ENCODE results near the gene TP53BP1.

TP53BP1 gene

DNA sequence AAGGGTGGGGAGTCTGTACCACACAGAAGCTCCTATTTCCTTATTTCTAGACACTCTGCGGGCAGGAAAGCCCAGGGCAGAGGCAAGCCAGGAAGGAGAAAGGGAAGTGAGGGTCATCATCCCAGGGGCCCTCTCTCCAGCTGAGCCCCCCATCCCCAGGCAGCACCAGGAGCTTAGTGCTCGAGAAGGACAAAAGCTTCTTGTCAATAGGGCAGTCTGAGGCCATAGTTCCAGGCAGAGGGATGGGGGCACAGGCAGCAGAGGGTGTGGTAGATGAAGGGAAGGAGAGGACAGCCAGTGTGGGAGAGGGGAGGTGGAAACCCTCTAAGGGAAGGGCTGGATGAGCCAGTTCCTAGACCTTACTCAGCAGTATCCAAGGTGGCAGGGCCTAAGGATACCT, 27.2 kb upstream of the TP53BP1 start:
- DNase-seq (ENCODE audit: low read depth in 3 of 3, low spot score in 1 of 3) = no peak

DNA sequence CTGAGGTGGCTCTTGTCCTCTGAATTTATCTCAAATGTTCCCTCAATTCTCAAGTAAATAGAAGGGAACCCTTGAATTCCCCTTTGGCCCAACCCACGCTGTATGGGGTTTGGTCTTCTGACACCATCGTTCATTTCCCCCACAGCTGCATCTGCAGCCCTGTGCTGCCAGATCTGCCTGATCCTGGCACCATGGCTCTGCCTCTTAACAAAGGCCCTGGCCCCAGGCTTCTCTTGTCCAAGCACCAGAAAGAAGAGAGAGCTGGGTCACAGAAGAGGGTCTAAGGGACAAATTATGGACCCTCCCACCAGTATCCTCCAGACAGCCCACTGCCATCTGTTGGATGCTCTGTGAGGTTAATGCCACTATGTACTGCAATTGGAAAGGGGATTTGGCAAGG, 26.2 kb upstream of the TP53BP1 start:
- no peak for DNase-seq (ENCODE audit: low read depth in 3 of 3, low spot score in 1 of 3)

DNA sequence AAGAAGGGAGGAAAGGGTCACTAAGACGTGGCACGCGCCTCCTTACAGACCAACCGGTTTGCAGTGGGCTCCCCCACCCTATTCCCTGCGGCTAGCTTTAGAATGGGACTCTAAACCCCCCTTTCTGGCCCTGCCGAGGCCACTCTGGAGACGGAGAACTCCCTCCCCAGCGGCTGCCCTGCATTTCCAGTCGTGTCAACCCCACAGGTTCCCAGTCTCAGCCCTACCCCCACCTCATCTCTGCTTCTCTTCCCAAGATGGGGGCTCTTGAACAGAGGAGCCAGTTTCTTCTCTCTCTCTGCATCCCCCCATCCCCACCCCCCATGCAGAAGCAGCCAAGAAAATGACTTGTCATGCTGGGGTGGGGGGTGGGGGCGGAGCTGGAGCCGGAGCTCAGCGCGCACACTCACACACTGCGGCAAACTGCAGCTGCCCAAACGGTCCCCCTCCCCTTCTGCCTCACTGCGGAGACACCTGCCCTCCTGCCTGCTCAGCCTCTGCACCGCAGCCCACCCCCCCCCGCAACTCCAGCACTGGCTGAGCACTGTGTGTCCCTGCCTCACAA, 25.3 kb upstream of the TP53BP1 start:
- no peak for DNase-seq (ENCODE audit: low read depth in 3 of 3, low spot score in 1 of 3)

DNA sequence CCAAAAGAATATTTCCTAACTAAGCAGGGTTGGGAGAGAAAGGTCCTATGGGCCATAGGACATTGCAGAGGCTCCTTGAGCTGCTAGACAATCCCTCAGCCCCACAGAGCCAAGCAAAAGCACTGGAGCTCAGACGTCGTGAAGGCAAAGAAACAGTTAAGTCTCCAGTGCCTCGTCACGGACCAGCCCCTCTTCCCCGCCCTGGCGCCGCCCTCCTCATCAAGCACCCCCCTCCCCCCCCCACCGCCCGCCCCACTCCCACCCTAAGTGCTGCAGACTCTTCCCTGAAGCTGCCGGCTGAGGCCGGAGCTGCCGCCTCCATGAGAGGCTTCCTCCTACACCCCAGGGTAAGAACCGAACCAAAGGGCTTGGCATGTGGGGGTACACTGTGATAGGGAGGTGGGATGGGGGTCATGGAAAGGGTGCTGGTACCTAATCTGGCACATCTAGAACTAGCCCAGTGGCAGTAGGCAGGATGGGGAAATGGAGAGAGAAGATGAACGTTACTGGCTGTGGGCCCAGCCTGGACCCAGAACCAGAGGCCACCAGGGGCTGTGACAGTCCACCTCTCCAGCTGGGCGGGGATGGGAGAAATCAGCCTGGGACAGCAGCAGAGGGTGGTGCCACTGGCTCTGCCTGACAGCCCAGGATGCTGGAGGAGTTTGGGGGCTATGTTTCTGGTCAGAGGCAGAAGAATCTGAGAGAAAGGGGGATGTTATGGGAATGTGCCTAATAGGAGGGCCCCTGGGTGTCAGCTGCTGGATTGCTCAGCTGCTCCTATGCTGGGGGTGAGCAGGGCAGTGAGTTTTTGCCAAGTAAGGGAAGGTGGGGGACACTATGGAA, 24.6 kb upstream of the TP53BP1 start, which contains the start of gene MAP1A:
Gene MAP1A (plus strand): TSS at position 255 of the 843 bp plus-strand sequence. CDS start 3,866 bp downstream, outside the sequence.
- no peak for DNase-seq (ENCODE audit: low read depth in 3 of 3, low spot score in 1 of 3)

DNA sequence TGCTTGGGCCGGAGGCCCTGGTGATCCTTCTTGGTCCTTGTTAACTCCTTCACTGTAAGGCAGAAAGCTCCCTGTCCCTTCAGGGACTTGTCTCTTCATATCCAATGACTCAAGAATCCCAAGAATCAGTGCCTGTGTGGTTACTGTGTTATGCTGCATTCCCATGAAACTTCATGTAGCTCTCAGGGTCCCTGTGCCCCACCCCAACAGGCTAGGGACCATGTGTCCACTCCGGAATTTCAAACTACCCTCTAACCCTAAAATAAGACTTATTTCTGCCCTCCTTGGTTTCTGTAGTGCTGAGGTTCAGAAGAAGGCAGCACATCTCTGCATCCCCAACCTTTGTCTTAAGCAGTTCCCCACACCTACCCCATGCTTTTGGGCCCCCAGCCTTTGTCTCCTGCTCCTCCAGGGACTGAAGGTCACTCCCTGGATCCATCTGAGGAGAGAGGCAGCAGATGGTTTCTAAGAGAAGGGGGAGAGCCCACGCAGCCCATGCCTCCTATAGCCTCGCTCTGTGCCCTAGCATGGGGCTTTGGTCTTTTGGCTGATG, 23.9 kb upstream of the TP53BP1 start:
- DNase-seq (ENCODE audit: low read depth in 3 of 3, low spot score in 1 of 3) = no peak

DNA sequence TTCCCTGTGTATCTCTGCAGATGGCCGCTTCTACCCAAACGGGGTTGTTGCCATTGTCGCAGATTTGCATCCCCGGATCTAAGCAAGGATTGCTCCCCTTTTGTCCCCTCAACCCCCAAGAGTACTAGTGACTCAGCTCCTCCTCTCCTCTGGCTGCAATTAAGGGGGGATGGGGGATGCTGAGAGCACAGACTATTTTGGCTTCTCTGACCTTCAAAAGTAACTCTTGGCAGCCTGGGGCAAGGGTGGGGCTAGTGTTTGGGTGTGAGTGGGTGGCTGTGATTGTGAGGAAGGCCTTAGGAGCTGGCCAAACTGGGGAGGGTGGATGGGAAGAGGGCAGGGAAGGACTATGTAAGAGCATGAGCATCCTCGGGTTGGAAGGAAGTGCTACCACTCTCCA, 23.2 kb upstream of the TP53BP1 start:
- DNase-seq (ENCODE audit: low read depth in 3 of 3, low spot score in 1 of 3) = no peak

DNA sequence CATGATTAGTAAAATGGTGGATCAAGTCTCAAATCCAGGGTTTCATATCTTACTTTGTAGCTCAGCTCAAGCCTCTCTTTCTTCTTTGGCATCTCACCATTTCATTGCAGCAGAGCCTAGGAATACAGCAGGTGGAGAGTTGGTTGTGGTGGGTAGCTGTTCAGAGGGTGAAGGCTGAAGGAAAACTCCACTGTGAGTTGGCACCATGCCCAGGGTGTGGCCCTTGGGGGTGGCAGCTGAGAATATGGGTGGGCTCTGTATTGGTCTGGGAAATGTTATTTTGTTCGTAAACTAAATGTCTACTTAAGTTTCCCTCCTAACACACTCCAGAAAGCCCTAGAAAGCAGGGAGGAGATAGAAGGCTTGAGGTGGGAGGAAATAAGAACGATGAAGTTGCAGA, 22.8 kb upstream of the TP53BP1 start:
- no peak for DNase-seq (ENCODE audit: low read depth in 3 of 3, low spot score in 1 of 3)

DNA sequence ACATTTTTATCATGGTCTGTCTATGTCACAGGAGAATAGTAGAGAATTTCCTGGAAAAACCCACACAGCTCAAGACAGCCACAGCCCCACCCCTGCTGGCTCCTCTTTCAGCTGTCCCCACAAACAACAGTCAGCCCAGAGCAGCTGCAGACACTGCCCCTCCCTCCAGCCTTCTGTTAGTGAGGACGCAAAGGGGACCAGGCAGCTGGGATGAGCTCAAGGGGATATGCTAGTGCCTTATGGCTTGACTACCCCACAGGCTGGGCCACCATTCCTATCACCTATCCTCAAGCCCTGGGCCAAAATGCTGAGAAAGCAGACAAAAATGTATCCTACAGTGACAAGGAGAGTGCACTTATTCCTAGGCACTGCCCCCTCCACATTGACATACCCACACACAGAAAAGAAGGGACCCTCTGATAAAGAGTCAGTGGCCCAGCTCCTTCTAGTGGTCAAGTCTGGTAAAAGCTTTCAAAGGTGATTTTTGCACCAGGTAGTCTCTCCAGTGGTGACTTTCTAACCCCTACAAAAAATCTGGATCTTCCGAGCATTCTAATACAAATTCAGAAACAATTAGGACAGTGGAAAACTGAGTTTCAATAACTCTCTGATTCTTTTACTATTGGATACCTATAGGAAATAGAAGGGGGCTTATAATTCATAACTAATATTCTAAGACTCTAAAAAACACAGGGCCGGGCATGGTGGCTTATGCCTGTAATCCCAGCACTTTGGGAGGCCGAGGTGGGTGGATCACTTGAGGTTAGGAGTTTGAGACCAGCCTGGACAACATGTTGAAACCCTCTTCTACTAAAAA, 21.5 kb upstream of the TP53BP1 start:
- DNase-seq (ENCODE audit: low read depth in 3 of 3, low spot score in 1 of 3) = no peak

DNA sequence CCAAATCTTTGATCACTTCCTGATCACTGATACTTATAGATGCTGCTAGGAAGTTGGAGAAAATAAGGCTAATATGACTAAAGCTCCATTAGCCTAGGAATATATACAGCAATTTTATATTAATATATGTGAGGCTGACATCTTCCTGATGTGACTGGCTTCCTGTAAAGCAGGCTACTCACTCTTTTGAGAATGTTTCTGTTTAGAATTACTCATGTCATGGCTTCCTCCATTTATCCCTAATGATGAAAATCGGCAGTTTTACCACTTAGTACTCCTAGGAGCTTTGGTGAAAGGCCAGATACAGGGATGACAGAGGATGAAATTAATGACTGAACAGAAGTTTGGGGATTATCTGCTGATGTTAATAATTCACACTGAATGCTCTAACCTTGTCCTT, 20.6 kb upstream of the TP53BP1 start:
- DNase-seq (ENCODE audit: low read depth in 3 of 3, low spot score in 1 of 3) = no peak

DNA sequence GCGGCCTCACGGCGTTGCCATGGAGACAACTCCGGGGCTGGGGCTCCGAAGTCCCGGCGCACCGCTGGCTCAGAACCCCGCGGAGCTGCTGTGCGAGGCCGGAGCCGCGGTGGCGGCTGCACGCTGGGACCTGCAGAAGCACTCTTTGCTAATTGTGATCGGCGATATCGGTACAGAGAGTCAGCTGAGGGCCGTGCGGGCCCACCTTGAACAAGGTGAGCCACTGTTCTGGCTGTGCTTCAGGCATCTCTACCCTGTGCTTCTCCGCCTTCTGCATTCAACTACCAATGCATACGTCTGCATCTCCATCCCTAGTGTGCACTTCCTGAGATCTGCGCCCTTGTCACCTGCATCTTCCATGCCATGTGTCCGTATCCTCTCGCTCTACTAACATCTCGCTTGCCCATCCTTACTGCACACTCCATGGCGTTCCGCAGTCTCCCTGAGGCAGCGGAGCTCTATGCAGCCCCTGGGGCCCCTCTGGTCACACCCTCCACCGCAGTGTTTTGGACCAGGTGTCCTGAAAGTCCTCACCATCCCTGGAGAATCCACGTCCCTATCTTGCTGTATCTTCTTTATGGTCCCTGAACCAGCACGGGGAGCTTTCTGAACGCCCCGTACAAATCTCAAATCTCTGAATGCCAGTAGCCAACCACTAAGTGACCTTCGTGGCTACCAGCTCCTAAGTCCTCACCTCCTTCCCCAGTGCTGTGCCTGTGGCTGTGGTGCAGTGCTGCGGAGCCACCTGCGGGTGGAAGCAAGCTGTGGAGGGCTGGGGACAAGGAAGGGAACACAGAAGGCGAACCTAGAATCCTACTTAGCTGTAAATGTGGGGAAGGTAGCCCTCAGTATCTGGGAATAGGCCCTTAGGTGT, 18.3 kb upstream of the TP53BP1 start:
- no peak for DNase-seq (ENCODE audit: low read depth in 3 of 3, low spot score in 1 of 3)

DNA sequence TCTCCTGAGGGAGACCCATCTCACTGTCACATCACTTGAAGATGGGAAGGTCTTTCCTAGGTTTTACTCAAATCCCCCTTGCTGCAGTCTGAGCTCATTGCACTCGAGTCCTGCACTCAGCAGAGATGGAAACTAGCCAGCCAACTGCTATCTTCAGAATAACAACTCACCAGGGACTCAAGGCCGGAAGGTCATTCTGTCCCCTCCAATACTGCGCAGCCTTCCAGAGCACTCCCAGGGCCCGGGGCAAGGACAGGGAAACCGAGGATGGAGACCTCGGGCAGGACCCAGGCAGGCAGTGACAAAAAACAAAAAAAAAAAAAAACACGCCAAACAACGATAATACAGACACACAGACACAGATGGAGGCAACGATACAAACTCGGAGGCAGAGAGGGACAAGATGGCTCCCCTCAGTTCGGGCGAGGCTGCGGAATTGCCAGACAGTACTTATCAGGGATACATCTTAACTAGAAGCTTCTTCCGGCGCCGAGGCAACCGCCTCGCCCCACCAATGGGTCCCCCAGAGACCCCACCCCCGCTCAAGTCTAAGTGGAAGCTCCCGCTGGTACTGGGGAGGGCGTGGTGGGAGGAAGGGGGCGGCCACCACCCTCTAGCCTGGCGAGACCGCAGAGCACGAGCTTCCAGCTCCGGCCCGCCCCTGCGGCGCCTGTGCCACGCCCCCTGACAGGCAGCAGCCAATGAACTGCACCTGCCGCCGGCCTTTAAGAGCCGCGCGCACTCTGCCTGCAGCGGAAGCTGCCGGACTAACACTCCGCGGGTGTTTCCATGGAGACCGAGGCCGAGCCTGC, 17.4 kb upstream of the TP53BP1 start:
- peak; percentile 87 to 90 (median 89) for DNase-seq (ENCODE audit: low read depth in 3 of 3, low spot score in 1 of 3)

DNA sequence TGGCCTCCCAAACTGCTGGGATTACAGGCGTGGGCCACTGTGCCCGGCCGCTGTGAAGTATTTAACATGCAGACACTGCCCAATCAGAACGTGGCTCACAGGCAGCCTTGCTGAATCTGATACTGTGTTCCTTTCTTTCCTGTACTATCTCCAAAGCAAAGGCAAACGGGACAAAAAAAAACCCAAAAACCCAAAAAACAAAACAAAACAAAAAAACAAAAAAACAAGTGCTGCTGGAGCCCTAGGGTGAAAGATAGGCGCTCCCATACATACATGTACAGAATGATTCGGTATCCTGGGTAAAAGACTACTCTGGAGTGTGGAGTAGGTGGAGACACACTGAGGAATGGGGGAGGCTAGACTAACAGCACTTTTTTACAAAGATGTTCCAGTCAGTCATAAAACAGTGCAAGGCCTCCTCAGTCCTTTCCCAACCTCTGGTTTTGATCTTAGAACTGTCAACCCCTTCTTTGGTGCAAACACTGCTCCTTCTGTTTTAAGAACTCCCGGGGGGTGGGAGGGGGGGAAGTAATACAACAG, 16.8 kb upstream of the TP53BP1 start:
- no peak for DNase-seq (ENCODE audit: low read depth in 3 of 3, low spot score in 1 of 3)

DNA sequence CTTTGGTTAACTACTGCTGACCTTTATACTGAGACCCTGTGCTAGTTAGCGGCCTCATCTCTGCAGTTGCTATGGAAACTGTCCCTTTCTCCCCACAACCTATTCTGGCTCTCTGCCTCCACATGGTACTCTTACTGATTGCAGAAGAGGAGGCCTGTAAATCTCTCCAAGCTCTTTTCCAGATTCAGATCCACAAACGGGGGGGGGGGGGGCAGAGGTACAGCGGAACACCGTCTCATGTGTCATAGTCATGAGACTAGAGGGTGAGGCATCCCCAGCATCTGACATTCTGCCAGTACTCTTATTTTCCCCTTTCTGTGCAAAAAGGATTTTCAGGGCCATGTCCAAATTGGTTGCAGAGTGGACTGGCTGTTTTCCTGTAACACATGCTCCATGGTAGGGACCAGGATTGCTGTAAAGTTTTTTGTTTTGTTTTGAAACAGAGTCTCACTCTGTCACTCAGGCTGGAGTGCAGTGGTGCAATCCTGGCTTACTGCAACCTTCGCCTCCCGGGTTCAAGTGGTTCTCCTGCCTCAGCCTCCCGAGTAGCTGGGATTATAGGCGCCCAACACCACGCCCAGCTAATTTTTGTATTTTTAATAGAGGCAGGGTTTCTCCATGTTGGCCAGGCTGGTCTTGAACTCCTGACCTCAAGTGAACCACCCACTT, 16.2 kb upstream of the TP53BP1 start:
- no peak for DNase-seq (ENCODE audit: low read depth in 3 of 3, low spot score in 1 of 3)

DNA sequence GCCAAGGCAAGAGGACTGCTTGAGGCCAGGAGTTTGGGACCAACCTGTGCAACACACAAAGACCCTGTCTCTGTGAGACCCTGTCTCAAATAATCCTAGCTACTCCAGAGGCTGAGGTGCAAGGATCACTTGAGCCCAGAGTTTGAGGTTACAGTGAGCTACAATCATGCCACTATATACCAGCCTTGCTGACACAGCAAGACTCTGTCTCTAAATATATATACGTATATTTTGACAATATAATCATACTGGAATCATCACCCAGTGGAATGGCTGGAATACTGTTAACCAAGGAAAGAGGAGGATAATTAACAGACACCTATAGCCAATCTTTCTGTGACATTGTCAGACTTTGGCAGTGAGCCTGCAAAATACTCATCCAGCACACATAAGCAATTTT, 15.5 kb upstream of the TP53BP1 start:
- DNase-seq (ENCODE audit: low read depth in 3 of 3, low spot score in 1 of 3) = no peak

DNA sequence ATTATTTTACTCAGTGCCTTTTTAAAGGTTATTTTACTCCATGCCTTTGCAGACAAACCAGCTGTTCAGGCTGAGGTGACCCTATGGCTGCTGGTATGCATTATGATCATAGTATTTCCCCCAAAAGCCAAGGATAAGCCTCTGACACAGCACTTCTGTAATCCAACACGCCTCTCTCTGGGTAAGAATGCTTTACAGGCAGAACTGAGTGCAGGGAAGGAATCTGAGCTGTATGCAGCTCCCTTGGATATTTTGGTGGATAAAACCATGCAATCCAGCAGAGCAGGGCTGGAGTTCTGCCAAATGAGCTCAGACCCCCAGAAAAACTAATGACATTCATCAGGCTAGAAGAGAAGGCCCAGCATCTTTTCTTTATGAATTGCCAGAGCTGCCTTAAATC, 12.8 kb upstream of the TP53BP1 start:
- no peak for DNase-seq (ENCODE audit: low read depth in 3 of 3, low spot score in 1 of 3)

DNA sequence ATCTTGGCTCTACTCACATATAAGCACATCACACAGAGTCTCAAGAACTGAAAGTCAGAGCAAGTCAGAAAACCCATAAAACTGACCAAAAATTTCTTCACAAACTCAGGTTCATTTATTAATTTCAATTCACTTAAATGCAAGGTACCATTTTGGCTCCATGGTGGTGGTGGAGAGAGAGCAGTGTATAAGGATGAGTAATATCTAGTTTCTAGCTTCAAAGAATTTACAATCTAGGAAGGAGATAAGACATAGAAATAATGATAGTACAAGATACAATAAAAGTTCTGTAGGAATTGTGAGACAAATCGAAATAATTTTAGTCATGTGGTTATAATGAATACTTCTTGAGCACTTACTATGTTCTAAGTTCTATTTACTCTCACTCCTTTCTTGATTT, 6.7 kb upstream of the TP53BP1 start:
- no peak for DNase-seq (ENCODE audit: low read depth in 3 of 3, low spot score in 1 of 3)

DNA sequence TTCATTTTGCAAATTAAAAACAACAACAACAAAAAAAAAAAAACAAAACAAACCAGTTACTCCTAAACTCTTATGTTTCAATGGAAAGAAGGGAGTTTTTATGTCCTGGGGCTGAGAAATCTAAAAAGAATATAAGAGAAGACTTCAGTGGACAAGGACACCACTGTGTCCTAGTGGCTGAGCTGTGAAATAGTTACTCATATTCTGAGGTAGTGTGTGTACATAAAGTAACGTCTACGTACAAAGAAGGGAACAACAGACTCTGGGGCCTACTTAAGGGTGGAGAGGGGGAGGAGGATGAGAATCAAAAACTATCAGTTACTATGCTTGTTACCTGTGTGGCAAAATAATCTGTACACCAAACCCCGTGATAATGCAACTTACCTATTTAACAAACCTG, 6.0 kb upstream of the TP53BP1 start:
- DNase-seq (ENCODE audit: low read depth in 3 of 3, low spot score in 1 of 3) = no peak

DNA sequence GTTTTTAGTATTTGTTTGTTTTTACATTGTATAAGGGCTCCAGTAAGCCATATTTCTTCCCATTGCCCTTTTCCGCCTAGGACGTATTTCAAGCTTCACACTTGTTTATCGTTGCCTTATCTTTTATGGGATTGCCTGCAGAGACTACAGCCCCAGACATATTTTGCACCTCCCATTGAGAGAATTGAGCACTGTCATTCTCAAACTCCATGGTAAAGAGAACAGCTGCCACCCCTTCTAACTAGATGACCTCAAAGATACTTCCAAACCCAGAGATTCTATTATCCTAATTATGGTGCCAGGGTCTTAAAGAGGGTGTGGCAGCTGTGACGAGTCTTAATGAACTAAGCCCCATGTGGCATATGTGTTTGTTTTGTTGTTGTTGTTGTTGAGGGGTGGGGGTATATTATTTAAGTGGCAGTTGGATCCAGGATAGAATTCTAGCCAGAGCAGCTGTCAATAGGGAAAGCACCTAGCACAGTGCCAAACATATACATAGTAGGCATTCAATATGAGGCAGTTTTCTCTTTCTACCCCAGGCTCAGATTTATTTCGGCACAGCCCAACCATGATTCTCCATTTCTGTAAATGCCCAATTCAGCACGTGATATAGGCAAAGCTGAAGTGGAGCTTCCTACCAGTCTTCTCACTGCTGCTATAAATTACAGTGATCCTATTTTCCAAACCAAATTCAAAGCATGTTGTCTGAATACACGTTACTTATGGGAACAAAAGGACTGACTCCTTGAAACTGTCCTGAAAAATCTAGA, 932 bp upstream of the TP53BP1 start:
- no peak for DNase-seq (ENCODE audit: low read depth in 3 of 3, low spot score in 1 of 3)
